ENCODE results near the gene TRIM56.
A peak's percentile ranks its signal among the peaks of the same experiment; 100 is the strongest.

Gene TRIM56

GRCh38 chr7:101133621-101134398 is 48.5 kb downstream of the TRIM56 start:
- DNase-seq (ENCODE audit: low read depth in 2 of 2), result no peak

DNA sequence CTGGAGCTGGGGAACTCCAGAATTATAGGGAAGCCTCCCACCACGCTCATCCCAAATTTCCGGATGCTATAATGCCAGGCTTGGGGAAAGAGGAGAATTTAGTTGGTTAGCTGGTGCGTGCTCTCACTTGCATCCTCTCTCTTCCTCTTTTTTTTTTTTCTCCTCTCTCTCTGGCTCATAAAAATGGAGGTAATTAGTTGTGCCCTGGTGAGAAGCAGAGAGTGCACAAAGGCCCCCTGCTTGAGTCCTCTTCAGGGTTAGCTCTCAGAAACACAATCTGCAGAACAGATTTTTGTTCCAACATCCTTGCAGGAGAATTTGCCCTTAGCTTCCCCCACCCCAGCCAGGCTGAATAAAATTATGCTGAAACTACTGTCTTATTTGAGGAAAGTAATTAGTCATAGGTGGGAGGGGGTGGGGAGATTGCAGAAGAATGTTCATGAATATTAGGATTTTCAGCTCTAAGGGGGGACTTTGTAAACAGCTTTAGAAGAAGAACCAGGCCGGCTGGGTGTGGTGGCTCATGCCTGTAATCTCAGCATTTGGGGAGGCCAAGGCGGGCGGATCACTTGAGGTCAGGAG is 49.2 kb downstream of the TRIM56 start:
- peak in 1 of 2 experiments; percentile 44 for DNase-seq (ENCODE audit: low read depth in 2 of 2)

DNA sequence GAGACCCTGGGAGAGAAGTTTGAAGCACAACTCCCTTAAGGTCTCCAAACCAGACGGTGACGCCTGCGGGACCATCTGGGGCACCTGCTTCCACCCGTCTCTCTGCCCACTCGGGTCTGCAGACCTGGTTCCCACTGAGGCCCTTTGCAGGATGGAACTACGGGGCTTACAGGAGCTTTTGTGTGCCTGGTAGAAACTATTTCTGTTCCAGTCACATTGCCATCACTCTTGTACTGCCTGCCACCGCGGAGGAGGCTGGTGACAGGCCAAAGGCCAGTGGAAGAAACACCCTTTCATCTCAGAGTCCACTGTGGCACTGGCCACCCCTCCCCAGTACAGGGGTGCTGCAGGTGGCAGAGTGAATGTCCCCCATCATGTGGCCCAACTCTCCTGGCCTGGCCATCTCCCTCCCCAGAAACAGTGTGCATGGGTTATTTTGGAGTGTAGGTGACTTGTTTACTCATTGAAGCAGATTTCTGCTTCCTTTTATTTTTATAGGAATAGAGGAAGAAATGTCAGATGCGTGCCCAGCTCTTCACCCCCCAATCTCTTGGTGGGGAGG is 52.5 kb downstream of the TRIM56 start:
- DNase-seq (ENCODE audit: low read depth in 2 of 2), result no peak

- DNase-seq (ENCODE audit: low read depth in 2 of 2), result peak; percentile 87 to 88
These were observed 53.1 kb downstream of the TRIM56 start for GRCh38 chr7:101138213-101138870.

GRCh38 chr7:101140339-101140699 is 55.0 kb downstream of the TRIM56 start:
- DNase-seq (ENCODE audit: low read depth in 2 of 2), result no peak

GRCh38 chr7:101140746-101141382 is 55.6 kb downstream of the TRIM56 start:
- DNase-seq (ENCODE audit: low read depth in 2 of 2), result no peak

Data from fibroblast of skin of left biceps (primary cell).